T-helper 2 cell (primary cell): ENCODE results near the gene NPAS3.

ENCODE experiments used
- DNase-seq, 5 experiments: peaks; one replicate each; pipeline versions ENCODE4 v3.0.0 to v3.0.0-alpha.2; 2012 to 2022

Gene NPAS3

GRCh38 chr14:33016613-33017012 is 77.9 kb downstream of the NPAS3 start:
- DNase-seq = no peak

GRCh38 chr14:33017016-33017415 is 78.3 kb downstream of the NPAS3 start:
- DNase-seq = no peak

- no peak for DNase-seq
Observed at GRCh38 chr14:33019346-33019745, 80.7 kb downstream of the NPAS3 start.

GRCh38 chr14:33026850-33027430 is 88.3 kb downstream of the NPAS3 start:
- DNase-seq = no peak

- DNase-seq = no peak
Observed at GRCh38 chr14:33029511-33029910, 90.8 kb downstream of the NPAS3 start.

- no peak for DNase-seq
Observed at GRCh38 chr14:33030386-33030785, 91.7 kb downstream of the NPAS3 start.

GRCh38 chr14:33035416-33036194 is 96.9 kb downstream of the NPAS3 start:
- DNase-seq = no peak

- no peak for DNase-seq
Observed at GRCh38 chr14:33039311-33039710, 100.6 kb downstream of the NPAS3 start.

GRCh38 chr14:33040372-33041140 is 101.9 kb downstream of the NPAS3 start:
- DNase-seq = no peak

GRCh38 chr14:33042591-33042990 is 103.9 kb downstream of the NPAS3 start:
- DNase-seq = no peak

- DNase-seq = no peak
Observed at GRCh38 chr14:33045760-33046159, 107.1 kb downstream of the NPAS3 start.

- DNase-seq = no peak
Observed at GRCh38 chr14:33052943-33053342, 114.3 kb downstream of the NPAS3 start.

GRCh38 chr14:33056213-33056612 is 117.5 kb downstream of the NPAS3 start:
- DNase-seq = no peak

- no peak for DNase-seq
Observed at GRCh38 chr14:33057585-33057984, 118.9 kb downstream of the NPAS3 start.

- no peak for DNase-seq
Observed at GRCh38 chr14:33061667-33062325, 123.1 kb downstream of the NPAS3 start.

- no peak for DNase-seq
Observed at GRCh38 chr14:33062476-33062875, 123.8 kb downstream of the NPAS3 start.

GRCh38 chr14:33062881-33063280 is 124.2 kb downstream of the NPAS3 start:
- DNase-seq = no peak

GRCh38 chr14:33063521-33063920 is 124.8 kb downstream of the NPAS3 start:
- DNase-seq = no peak

GRCh38 chr14:33065634-33066033 is 127.0 kb downstream of the NPAS3 start:
- no peak for DNase-seq

GRCh38 chr14:33068040-33068439 is 129.4 kb downstream of the NPAS3 start:
- DNase-seq = no peak

GRCh38 chr14:33068626-33069025 is 129.9 kb downstream of the NPAS3 start:
- no peak for DNase-seq

GRCh38 chr14:33070475-33070874 is 131.8 kb downstream of the NPAS3 start:
- no peak for DNase-seq

GRCh38 chr14:33073023-33073422 is 134.3 kb downstream of the NPAS3 start:
- no peak for DNase-seq
